Stimulated activated CD8-positive, alpha-beta memory T cell treated with anti-CD3 and anti-CD28 coated beads, Interleukin-15, amount 100 ng/mL, for 1 hour (primary cell): ENCODE results near the gene ODF2.
A peak's percentile ranks its signal among the peaks of the same experiment; 100 is the strongest.
"Not testable (repeated sequence)": the region's sequence is repeated elsewhere in the genome, so short reads cannot be mapped to it uniquely, and the experiment has no call there.

ENCODE experiments used
- DNase-seq: peaks from one replicate; pipeline ENCODE4 v3.0.0-alpha.2; 2020; ENCODE audit warnings: low read depth

Gene ODF2

DNA sequence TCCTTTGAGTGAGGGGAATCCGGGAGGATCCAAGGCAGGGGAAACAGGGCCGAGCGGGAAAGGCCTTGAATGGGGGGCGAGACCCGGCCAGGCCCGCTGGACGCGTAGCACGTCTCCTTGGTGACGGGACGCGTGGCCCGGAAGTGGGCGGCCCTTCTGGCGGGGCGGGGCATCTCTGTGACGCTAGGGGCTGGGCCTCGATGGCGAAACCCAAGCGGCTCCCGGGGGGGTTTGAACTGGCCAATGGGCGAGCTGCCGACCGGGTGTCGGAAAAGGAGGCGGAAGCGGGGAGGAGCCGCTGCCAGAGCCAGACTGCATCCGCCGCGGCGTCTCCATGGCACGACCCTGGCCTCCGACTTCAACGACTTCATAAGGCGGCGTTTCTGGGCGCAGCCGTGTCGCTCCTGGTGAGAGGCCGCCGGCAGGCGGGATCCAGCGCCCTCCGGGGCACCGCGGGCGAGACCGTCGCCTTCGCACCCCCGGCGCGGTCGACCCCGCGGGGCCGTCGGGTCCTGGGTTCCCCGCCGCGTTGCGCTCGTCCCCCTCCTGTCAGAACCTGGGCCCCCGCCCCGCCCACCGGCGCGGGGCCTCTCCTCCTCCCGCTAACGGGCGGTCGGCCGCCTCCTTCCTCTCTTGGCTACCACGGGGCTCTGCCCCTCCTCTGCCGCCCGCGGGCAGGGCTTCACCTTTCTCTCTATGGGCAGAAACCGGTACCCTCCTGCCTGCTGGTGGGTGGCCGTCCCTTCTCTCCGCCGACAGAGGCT lies at the start of gene ODF2:
Gene ODF2, plus strand, starts transcription at position 158 of the 764 bp plus-strand sequence. Its CDS starts 86 bp downstream, at position 244.
- peak; percentile 97 for DNase-seq

- no peak for DNase-seq
Observed at GRCh38 chr9:128406848-128407391, 48.9 kb upstream of the ODF2 start.

DNA sequence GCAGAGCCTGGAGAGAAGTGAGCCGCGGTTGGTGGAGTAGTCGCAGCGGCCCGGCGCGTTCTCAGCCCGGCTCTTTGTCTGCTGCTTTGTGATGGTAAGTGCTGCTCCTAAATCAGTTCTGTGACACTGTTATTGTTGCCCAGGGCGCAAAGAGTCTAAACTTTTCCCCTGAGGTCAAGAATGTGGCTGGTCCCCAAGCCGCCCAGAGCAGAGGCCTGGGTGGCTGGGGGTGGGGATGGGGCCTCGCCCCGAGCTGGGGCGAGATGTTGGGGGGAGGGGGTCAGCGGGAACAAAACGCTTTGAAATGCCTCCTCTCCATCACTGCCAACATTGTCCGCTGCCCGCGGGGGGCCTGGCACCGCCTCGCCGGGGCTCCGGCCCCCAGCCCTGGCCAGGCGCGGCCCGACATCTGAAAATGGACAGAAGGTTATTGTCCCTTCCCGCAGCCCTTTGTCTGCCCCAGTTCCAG lies 46.8 kb upstream of the ODF2 start:
- DNase-seq: no peak

- no peak for DNase-seq
Observed at GRCh38 chr9:128409450-128409849, 46.4 kb upstream of the ODF2 start.

DNA sequence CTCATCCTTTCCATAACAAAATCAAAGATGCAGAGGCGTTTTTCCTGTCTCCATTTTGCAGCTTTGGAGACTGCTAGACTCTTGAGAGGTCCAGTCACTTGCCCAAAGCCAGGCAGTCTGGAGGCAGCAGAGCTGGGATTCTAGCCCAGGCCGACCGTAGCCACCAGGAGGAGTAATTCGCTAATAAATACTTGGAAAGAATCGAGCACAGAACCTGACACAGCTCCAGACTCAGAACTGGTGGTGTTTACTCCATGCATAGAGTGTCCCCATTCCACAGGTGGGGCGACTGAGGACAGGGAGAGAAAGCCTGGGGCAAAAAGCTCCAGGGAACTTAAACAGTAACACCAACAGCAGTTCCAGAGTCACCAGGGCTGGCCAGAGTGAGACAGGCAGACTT lies 45.8 kb upstream of the ODF2 start:
- DNase-seq: no peak

- DNase-seq: no peak
Observed at GRCh38 chr9:128411364-128412119, 44.3 kb upstream of the ODF2 start.

GRCh38 chr9:128412120-128412790 lies 43.6 kb upstream of the ODF2 start:
- DNase-seq: no peak

- not testable (repeated sequence) for DNase-seq
Observed at GRCh38 chr9:128413728-128414127, 42.1 kb upstream of the ODF2 start.

- no peak for DNase-seq
Observed at GRCh38 chr9:128414461-128414860, 41.3 kb upstream of the ODF2 start.

- DNase-seq: no peak
Observed at GRCh38 chr9:128415281-128415680, 40.5 kb upstream of the ODF2 start.

- no peak for DNase-seq
Observed at GRCh38 chr9:128416014-128416413, 39.8 kb upstream of the ODF2 start.

GRCh38 chr9:128416432-128417019 lies 39.3 kb upstream of the ODF2 start:
- no peak for DNase-seq

- no peak for DNase-seq
Observed at GRCh38 chr9:128419061-128419925, 36.5 kb upstream of the ODF2 start.

GRCh38 chr9:128420060-128420650 lies 35.7 kb upstream of the ODF2 start:
- peak; percentile 30 for DNase-seq

GRCh38 chr9:128420651-128421481 lies 34.9 kb upstream of the ODF2 start, which contains the start of gene CERCAM:
TSS of gene CERCAM (plus strand) at chr9:128420857. CDS start at chr9:128420878, 21 bp downstream.
- DNase-seq: peak; percentile 21

- DNase-seq: no peak
Observed at GRCh38 chr9:128421482-128421996, 34.3 kb upstream of the ODF2 start.

DNA sequence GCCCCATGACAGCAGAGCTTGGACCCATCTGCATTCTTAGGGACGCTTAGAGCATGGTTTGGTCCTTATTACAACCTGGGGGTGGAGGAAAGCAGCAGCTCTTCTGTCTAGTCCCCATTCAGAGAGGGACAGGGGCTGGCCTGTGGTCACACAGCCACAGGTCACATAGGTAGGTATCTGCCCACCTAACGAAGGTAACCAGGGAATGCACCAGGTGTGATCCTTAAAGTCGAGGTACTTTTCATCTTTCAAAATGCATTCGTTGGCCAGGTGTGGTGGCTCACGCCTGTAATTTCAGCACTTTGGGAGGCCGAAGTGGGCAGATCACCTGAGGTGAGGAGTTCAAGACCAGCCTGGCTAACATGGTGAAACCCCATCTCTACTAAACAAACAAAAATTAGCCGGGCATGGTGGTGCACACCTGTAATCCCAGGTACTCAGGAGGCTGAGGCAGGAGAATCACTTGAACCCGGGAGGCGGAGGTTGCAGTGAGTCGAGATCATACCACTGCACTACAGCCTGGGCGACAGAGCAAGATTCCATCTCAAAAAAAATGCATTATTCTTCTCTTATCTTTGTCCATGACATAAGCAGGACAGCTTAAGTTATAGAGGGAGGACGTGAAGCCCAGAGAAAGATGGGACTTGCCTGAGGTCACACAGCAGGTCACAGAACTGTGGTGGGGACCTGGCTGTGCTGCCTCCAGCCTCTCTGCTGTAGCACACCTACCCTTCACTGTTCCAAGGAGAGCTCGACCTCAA lies 33.6 kb upstream of the ODF2 start:
- DNase-seq: not testable (repeated sequence)

DNA sequence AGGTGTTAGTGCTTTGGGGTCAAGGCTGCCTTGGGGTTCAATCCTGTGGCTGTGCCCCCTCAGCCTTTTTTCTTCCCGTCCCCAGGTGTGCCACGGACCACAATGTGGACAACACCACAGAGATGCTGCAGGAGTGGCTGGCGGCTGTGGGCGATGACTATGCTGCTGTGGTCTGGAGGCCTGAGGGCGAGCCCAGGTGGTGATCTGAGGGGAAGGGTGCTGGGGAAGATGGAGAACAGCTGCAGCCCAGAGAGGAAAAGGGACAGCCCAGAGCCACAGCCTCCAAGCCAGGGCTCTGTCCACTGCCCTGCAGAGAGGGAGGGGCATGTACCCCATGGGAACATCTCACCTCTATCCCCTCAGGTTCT lies 33.0 kb upstream of the ODF2 start:
- no peak for DNase-seq

DNA sequence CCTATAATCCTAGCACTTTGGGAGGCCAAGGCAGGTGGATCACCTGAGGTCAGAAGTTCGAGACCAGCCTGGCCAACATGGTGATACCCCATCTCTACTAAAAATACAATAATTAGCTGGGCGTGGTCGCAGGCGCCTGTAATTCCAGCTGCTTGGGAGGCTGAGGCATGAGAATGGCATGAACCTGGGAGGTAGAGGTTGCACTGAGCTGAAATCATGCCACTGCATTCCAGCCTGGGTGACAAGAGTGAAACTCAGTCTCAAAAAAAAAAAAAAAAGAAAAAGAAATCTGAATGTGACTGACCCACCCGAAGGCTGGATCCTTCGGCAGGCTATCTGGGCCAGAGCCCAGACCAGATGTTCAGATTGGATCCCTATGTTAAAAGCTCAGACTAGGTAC lies 32.5 kb upstream of the ODF2 start:
- DNase-seq: not testable (repeated sequence)
